ENCODE results near the gene COMMD8.

- TF ChIP-seq, protein P1, sequence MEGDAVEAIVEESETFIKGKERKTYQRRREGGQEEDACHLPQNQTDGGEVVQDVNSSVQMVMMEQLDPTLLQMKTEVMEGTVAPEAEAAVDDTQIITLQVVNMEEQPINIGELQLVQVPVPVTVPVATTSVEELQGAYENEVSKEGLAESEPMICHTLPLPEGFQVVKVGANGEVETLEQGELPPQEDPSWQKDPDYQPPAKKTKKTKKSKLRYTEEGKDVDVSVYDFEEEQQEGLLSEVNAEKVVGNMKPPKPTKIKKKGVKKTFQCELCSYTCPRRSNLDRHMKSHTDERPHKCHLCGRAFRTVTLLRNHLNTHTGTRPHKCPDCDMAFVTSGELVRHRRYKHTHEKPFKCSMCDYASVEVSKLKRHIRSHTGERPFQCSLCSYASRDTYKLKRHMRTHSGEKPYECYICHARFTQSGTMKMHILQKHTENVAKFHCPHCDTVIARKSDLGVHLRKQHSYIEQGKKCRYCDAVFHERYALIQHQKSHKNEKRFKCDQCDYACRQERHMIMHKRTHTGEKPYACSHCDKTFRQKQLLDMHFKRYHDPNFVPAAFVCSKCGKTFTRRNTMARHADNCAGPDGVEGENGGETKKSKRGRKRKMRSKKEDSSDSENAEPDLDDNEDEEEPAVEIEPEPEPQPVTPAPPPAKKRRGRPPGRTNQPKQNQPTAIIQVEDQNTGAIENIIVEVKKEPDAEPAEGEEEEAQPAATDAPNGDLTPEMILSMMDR (IDR thresholded peaks at IDR 0.05), result no peak
- TF ChIP-seq POLR2AphosphoS5 (IDR thresholded peaks at IDR 0.05) (no peak), POLR2A (IDR thresholded peaks at IDR 0.05) (no peak), EP300 (IDR thresholded peaks at IDR 0.05) (no peak)
These were observed 1.5 kb upstream of the COMMD8 start for GRCh38 chr4:47465004-47465403.
